Measurements from ENCODE around the gene ENDOD1.

Gene ENDOD1

GRCh38 chr11:95093548-95093947, 3.9 kb downstream of the ENDOD1 start:
- no peak overlapping the region for H3K27ac ChIP-seq
- TF ChIP-seq CTCF (conservative IDR thresholded peaks at IDR 0.05): no peak

GRCh38 chr11:95095858-95096587, 6.4 kb downstream of the ENDOD1 start:
- TF ChIP-seq CTCF (conservative IDR thresholded peaks at IDR 0.05): no peak
- H3K27ac ChIP-seq: no peak overlapping the region

GRCh38 chr11:95097209-95097608, 7.6 kb downstream of the ENDOD1 start:
- no peak overlapping the region for H3K27ac ChIP-seq
- no peak for TF ChIP-seq CTCF (conservative IDR thresholded peaks at IDR 0.05)

- TF ChIP-seq CTCF (conservative IDR thresholded peaks at IDR 0.05): no peak
- H3K27ac ChIP-seq: no peak overlapping the region
Observed at GRCh38 chr11:95098826-95099225, 9.2 kb downstream of the ENDOD1 start.

- no peak for TF ChIP-seq CTCF (conservative IDR thresholded peaks at IDR 0.05)
- H3K27ac ChIP-seq: no peak overlapping the region
Observed at GRCh38 chr11:95100191-95100648, 10.6 kb downstream of the ENDOD1 start.

GRCh38 chr11:95100856-95101507, 11.3 kb downstream of the ENDOD1 start:
- no peak overlapping the region for H3K27ac ChIP-seq
- TF ChIP-seq CTCF (conservative IDR thresholded peaks at IDR 0.05): no peak

GRCh38 chr11:95101935-95102334, 12.3 kb downstream of the ENDOD1 start:
- H3K27ac ChIP-seq: no peak overlapping the region
- TF ChIP-seq CTCF (conservative IDR thresholded peaks at IDR 0.05): no peak
